Activated CD4-positive, alpha-beta T cell treated with anti-CD3 and anti-CD28 coated beads, Interleukin-2, amount 10 ng/mL, durations not matched to agents 7 days and 5 days (primary cell): Measurements from ENCODE around the gene NDST3. TPM values are rescaled to one million over a fixed set of nuclear protein-coding genes. Genes with fewer than 3 reads are reported as not detected.
A peak's percentile ranks its signal among the peaks of the same experiment; 100 is the strongest.

Experiments used
- CTCF ChIA-PET: fragments of 350-600 bp; sonication (Branson Sonifier 250); formaldehyde crosslinking; loops from one replicate; lab custom pipeline; 2021; ENCODE audit warnings: antibody characterized with exemption; lab: Charles Lee
- POLR2A ChIA-PET: fragments of 350-600 bp; sonication (Branson Sonifier 250); formaldehyde crosslinking; loops from one replicate; lab custom pipeline; 2021; ENCODE audit warnings: antibody characterized with exemption; lab: Charles Lee
- DNase-seq: peaks from one replicate; pipeline ENCODE4 v3.0.0-alpha.2; 2020
- H3K27ac Mint-ChIP-seq: one replicate; pipeline ENCODE4 v1.8.0; 2021; ENCODE audit warnings: mild to moderate bottlenecking, moderate library complexity, mixed read lengths
- H3K27me3 Mint-ChIP-seq: one replicate; pipeline ENCODE4 v1.8.0; 2021; ENCODE audit warnings: mixed read lengths
- H3K36me3 Mint-ChIP-seq: one replicate; pipeline ENCODE4 v1.8.0; 2021; ENCODE audit warnings: low read depth, mixed read lengths
- H3K4me1 Mint-ChIP-seq: one replicate; pipeline ENCODE4 v1.8.0; 2021; ENCODE audit warnings: mixed read lengths
- H3K4me3 Mint-ChIP-seq: one replicate; pipeline ENCODE4 v1.8.0; 2021; ENCODE audit warnings: mild to moderate bottlenecking, moderate library complexity, mixed read lengths
- H3K9me3 Mint-ChIP-seq: one replicate; pipeline ENCODE4 v1.8.0; 2021; ENCODE audit warnings: mixed read lengths
- total RNA-seq, 2 experiments: library from RNA; stranded (reverse); gene quantifications; one replicate each; pipeline ENCODE4 v1.2.3, GENCODE V29; 2021

NDST3 gene
- total RNA-seq, 2 experiments from 2014 or later: not detected

DNA sequence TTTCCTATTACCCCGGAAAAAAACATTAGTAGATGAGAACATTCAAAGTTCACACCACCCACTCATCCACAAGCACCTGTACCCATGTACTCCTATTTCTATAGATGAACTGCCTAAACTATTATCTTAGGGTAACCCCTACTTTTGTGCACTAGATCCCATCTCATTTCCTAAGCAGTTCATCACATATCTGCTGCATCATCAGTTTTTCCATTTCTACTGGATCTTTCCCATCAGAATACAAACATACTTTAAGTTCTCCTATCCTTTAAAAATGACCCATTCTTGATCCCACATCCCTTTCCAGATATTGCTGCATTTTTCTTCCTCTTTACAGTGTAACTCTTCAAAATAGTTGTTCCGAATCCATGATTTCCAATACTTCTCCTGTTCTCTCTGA lies 237.5 kb downstream of the NDST3 start:
- H3K4me1 Mint-ChIP-seq: peaks cover 1% of the 10 kb centered on the region
- DNase-seq: no peak
- no peaks in the 10 kb centered on the region for H3K36me3 Mint-ChIP-seq
- POLR2A ChIA-PET: no interaction called here
- no peaks in the 10 kb centered on the region for H3K9me3 Mint-ChIP-seq
- CTCF ChIA-PET: interaction anchor here (1.1 kb wide), 1 partner anchor 11 kb away, joined by 3 read pairs; no protein-coding TSS in a partner anchor
- no peak overlapping the region for H3K27ac Mint-ChIP-seq
- no peak overlapping the region for H3K4me3 Mint-ChIP-seq
- H3K27me3 Mint-ChIP-seq: peaks cover 2% of the 10 kb centered on the region

DNA sequence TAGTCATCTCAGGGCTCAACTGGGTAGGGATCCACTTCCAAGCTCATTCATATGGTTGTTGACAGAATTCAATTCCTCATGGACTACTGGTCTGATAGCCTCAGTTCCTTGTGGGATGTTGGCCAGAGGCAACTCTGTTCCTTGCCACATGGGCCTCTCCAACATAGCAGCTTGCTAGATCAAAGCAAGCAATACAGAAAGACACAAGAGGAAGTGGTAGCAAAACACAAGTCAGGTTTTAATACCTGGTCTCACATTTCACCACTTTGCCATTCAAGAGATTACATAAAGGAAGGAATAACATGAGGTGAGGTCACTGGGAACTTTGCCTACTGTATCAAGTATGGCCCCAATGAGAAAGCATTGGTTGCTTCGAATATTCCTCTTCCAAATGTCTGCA lies 239.4 kb downstream of the NDST3 start:
- H3K27ac Mint-ChIP-seq: no peak overlapping the region
- peaks cover 13% of the 10 kb centered on the region for H3K4me1 Mint-ChIP-seq
- H3K9me3 Mint-ChIP-seq: no peaks in the 10 kb centered on the region
- H3K4me3 Mint-ChIP-seq: no peak overlapping the region
- ChIA-PET CTCF (no interaction called here), POLR2A (no interaction called here)
- H3K27me3 Mint-ChIP-seq: peaks cover 2% of the 10 kb centered on the region
- peaks cover 1% of the 10 kb centered on the region for H3K36me3 Mint-ChIP-seq
- DNase-seq: no peak

GRCh38 chr4:118276580-118276979 lies 242.3 kb downstream of the NDST3 start:
- no peak for DNase-seq
- Mint-ChIP-seq H3K9me3 (no peaks in the 10 kb centered on the region), H3K4me3 (no peak overlapping the region), H3K4me1 (peaks cover 31% of the 10 kb centered on the region), H3K36me3 (peaks cover 25% of the 10 kb centered on the region), H3K27ac (no peak overlapping the region), H3K27me3 (no peaks in the 10 kb centered on the region)
- CTCF ChIA-PET: interaction anchor here (1.3 kb wide), 1 partner anchor 10 kb away, joined by 3 read pairs; no protein-coding TSS in a partner anchor
- POLR2A ChIA-PET: no interaction called here

DNA sequence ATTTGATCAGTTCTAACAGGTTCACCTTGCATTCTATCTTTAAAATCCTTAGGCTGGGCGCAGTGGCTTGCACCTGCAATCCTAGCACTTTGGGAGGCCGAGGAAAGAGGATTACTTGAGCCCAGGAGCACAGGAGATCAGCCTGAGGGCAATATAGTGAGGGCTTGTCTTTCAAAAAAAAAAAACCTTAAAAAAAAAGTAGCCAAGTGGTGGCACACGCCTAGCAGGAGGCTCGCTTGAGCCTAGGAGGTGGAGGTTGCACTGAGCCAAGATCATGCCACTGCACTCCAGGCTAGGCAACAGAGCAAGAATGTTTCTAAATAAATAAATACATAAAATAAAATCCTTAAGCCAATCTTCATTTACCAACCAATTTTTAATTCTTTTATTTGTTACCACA lies 243.0 kb downstream of the NDST3 start:
- H3K4me1 Mint-ChIP-seq: peaks cover 37% of the 10 kb centered on the region
- peak overlapping the region; percentile 4 for H3K27ac Mint-ChIP-seq
- H3K4me3 Mint-ChIP-seq: no peak overlapping the region
- no peaks in the 10 kb centered on the region for H3K9me3 Mint-ChIP-seq
- ChIA-PET POLR2A (no interaction called here), CTCF (no interaction called here)
- H3K27me3 Mint-ChIP-seq: no peaks in the 10 kb centered on the region
- peaks cover 30% of the 10 kb centered on the region for H3K36me3 Mint-ChIP-seq
- no peak for DNase-seq

GRCh38 chr4:118278473-118279274 lies 244.4 kb downstream of the NDST3 start:
- Mint-ChIP-seq H3K36me3 (peaks cover 34% of the 10 kb centered on the region), H3K4me1 (peaks cover 42% of the 10 kb centered on the region), H3K9me3 (no peaks in the 10 kb centered on the region), H3K27ac (peak overlapping the region; percentile 96), H3K27me3 (no peaks in the 10 kb centered on the region), H3K4me3 (peak overlapping the region; percentile 87)
- ChIA-PET CTCF (no interaction called here), POLR2A (no interaction called here)
- DNase-seq: peak; percentile 98

GRCh38 chr4:118279328-118279727 lies 245.0 kb downstream of the NDST3 start:
- Mint-ChIP-seq H3K4me3 (peak overlapping the region; percentile 87), H3K9me3 (no peaks in the 10 kb centered on the region), H3K36me3 (peaks cover 34% of the 10 kb centered on the region), H3K27ac (peak overlapping the region; percentile 96), H3K27me3 (no peaks in the 10 kb centered on the region), H3K4me1 (peaks cover 42% of the 10 kb centered on the region)
- no peak for DNase-seq
- POLR2A ChIA-PET: interaction anchor here (0.6 kb wide), 1 partner anchor 555 kb away, joined by 4 read pairs; no protein-coding TSS in a partner anchor
- CTCF ChIA-PET: no interaction called here

DNA sequence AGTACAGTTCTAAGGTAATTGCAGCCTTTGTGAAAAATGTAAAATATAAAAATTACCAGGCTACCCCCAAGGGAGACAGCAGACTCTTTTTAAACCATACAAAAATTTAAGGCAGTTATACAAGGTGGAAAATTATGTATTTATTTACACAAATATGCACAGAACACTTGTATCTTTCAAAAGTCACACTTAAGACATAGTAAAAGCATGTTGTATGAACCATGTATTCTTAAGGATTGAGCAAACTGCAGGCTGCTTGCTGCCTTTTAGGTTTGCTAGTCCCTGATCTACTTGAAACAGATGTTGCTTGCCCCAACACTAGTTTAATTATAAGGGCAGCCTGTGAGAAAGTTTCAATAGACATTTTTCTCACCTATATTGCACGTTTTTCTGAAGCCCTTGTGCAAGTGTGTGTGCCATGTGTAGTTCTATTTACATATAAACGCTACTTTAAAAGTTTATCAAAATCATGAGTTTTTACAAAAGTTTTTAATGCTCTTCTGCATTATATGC lies 245.7 kb downstream of the NDST3 start:
- ChIA-PET CTCF (interaction anchor here (1.9 kb wide), 1 partner anchor 72 kb away, joined by 6 read pairs; the partner anchor contains the start of gene PRSS12), POLR2A (interaction anchor here (0.6 kb wide), 1 partner anchor 555 kb away, joined by 4 read pairs; no protein-coding TSS in a partner anchor)
- peaks cover 42% of the 10 kb centered on the region for H3K4me1 Mint-ChIP-seq

GRCh38 chr4:118280501-118281218 lies 246.4 kb downstream of the NDST3 start:
- Mint-ChIP-seq H3K9me3 (no peaks in the 10 kb centered on the region), H3K4me3 (peak overlapping the region; percentile 87), H3K4me1 (peaks cover 42% of the 10 kb centered on the region), H3K36me3 (peaks cover 34% of the 10 kb centered on the region), H3K27ac (peak overlapping the region; percentile 57), H3K27me3 (no peaks in the 10 kb centered on the region)
- DNase-seq: peak; percentile 58
- ChIA-PET CTCF (interaction anchor here (1.9 kb wide), 1 partner anchor 71 kb away, joined by 6 read pairs; the partner anchor contains the start of gene PRSS12), POLR2A (no interaction called here)

More for the DNA sequence above, 245.7 kb downstream of the NDST3 start:
- no peak for DNase-seq
- peak overlapping the region; percentile 96 for H3K27ac Mint-ChIP-seq
- H3K9me3 Mint-ChIP-seq: no peaks in the 10 kb centered on the region
- H3K27me3 Mint-ChIP-seq: no peaks in the 10 kb centered on the region
- peaks cover 34% of the 10 kb centered on the region for H3K36me3 Mint-ChIP-seq
- peak overlapping the region; percentile 87 for H3K4me3 Mint-ChIP-seq

GRCh38 chr4:118281611-118282442 lies 247.5 kb downstream of the NDST3 start:
- H3K36me3 Mint-ChIP-seq: peaks cover 34% of the 10 kb centered on the region
- ChIA-PET CTCF (interaction anchor here (1.9 kb wide), 1 partner anchor 70 kb away, joined by 6 read pairs; the partner anchor contains the start of gene PRSS12), POLR2A (no interaction called here)
- H3K4me1 Mint-ChIP-seq: peaks cover 42% of the 10 kb centered on the region
- no peaks in the 10 kb centered on the region for H3K9me3 Mint-ChIP-seq
- H3K4me3 Mint-ChIP-seq: no peak overlapping the region
- H3K27ac Mint-ChIP-seq: peak overlapping the region; percentile 67
- H3K27me3 Mint-ChIP-seq: no peaks in the 10 kb centered on the region
- no peak for DNase-seq

GRCh38 chr4:118282692-118283091 lies 248.4 kb downstream of the NDST3 start:
- ChIA-PET CTCF (interaction anchor here (1.0 kb wide), 1 partner anchor 10 kb away, joined by 3 read pairs; no protein-coding TSS in a partner anchor), POLR2A (no interaction called here)
- peak overlapping the region; percentile 51 for H3K27ac Mint-ChIP-seq
- H3K36me3 Mint-ChIP-seq: peaks cover 34% of the 10 kb centered on the region
- no peaks in the 10 kb centered on the region for H3K27me3 Mint-ChIP-seq
- no peak for DNase-seq
- H3K9me3 Mint-ChIP-seq: no peaks in the 10 kb centered on the region
- peaks cover 36% of the 10 kb centered on the region for H3K4me1 Mint-ChIP-seq
- no peak overlapping the region for H3K4me3 Mint-ChIP-seq

DNA sequence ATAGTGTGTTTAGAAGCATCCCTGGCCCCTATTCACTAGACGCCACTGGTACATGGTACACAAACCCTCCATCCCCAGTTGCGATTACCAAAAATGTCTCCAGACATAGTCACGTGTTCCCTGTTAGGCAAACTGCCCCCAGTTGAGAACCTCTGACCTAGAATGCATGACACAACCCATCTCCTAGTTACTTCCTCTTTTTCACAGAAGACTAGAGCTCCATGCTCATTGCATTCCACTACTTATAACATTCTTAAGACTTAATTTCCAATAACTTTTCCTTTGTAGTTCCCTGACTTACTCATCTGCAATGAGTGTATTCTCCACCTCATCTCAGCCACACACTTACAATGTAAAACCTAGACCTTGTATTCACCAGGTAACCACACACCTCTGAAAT lies 249.9 kb downstream of the NDST3 start:
- Mint-ChIP-seq H3K27ac (no peak overlapping the region), H3K4me3 (no peak overlapping the region)
- POLR2A ChIA-PET: no interaction called here

DNA sequence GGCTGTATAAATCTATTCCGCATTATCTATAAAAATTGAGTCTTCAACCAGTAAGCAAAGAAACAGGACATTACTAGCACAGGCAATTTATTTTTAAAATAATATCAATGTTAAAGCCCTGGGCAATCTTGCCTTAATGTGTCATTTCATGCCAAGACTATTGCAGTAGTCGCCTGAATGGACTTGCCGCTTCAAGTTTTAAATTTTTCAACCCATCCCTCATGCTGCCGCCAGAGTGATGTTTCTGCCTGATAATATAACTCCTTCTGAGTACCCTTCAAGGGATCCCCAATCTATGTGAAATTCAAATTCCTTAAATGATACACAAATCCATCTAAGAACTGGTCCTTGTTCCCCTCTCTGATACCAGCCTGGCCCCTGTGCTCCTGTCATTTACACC lies 251.6 kb downstream of the NDST3 start:
- ChIA-PET CTCF (no interaction called here), POLR2A (no interaction called here)
- Mint-ChIP-seq H3K4me1 (peaks cover 17% of the 10 kb centered on the region), H3K36me3 (peaks cover 14% of the 10 kb centered on the region), H3K9me3 (no peaks in the 10 kb centered on the region), H3K4me3 (no peak overlapping the region), H3K27me3 (no peaks in the 10 kb centered on the region), H3K27ac (no peak overlapping the region)
- no peak for DNase-seq

More for the DNA sequence above, 249.9 kb downstream of the NDST3 start:
- no peaks in the 10 kb centered on the region for H3K9me3 Mint-ChIP-seq
- CTCF ChIA-PET: no interaction called here
- no peaks in the 10 kb centered on the region for H3K27me3 Mint-ChIP-seq
- no peak for DNase-seq
- H3K36me3 Mint-ChIP-seq: peaks cover 28% of the 10 kb centered on the region
- peaks cover 30% of the 10 kb centered on the region for H3K4me1 Mint-ChIP-seq
